ENCODE data around the gene FAM135A. TPM values are rescaled to one million over a fixed set of nuclear protein-coding genes. Genes with fewer than 3 reads are reported as not detected.

FAM135A gene
- total and polyA plus RNA-seq, 2 of the 13 experiments (the other 11 are each of a cell fraction or from before 2014, with no cell fraction given) = 26.9 to 31.5 TPM

DNA sequence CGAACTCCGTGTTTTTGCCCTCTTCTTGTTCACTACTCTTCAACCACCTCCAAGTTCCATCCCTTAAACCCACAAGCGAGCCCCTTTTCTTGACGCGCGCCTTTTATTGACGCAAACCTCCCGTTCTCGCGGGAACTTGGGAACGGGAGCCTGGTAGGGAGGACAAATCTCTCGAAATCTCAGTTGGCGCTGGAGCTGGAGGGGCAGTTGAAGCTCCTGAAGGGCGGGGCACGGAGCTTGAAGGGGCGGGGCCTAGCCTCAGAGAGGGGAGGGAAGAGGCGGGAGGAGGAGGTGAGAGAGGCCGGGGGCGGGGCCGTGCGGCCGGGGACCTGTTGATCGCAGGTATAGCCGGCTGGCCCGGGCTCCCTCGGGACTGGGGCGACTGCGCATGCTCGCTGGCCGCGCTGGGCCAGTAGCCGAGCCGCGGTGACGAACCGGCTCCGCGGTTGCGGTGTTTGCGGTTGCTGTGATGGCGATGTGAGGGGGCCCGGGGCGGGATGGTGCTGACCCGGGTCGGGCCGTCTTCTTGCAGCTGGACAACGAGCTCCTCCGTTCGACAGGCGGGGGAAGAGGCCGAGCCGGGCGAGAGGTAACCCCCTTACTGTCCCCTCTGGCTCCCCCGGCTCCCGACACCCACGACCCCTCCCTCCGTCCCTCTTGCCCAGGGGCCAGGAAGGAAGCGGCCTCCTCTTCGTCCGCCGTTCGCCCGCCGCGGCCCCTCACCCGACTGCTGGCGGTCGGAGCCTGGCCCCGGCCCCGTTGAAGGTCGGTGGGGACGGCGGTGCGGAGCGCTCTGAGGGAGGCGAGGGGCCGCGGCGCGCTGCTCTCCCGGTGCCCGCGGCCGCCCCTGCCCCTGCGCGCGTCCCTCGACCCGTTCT, at the start of gene FAM135A (continued):
- TF ChIP-seq, protein P1, sequence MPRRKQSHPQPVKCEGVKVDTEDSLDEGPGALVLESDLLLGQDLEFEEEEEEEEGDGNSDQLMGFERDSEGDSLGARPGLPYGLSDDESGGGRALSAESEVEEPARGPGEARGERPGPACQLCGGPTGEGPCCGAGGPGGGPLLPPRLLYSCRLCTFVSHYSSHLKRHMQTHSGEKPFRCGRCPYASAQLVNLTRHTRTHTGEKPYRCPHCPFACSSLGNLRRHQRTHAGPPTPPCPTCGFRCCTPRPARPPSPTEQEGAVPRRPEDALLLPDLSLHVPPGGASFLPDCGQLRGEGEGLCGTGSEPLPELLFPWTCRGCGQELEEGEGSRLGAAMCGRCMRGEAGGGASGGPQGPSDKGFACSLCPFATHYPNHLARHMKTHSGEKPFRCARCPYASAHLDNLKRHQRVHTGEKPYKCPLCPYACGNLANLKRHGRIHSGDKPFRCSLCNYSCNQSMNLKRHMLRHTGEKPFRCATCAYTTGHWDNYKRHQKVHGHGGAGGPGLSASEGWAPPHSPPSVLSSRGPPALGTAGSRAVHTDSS (CRISPR knock-in tag; conservative IDR thresholded peaks at IDR 0.05) = no peak
- TF ChIP-seq, protein P2, sequence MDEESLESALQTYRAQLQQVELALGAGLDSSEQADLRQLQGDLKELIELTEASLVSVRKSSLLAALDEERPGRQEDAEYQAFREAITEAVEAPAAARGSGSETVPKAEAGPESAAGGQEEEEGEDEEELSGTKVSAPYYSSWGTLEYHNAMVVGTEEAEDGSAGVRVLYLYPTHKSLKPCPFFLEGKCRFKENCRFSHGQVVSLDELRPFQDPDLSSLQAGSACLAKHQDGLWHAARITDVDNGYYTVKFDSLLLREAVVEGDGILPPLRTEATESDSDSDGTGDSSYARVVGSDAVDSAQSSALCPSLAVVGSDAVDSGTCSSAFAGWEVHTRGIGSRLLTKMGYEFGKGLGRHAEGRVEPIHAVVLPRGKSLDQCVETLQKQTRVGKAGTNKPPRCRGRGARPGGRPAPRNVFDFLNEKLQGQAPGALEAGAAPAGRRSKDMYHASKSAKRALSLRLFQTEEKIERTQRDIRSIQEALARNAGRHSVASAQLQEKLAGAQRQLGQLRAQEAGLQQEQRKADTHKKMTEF (CRISPR knock-in tag; IDR thresholded peaks at IDR 0.05) = peak; percentile 81
- peak; percentile 22; the same call in 1 of the 2 replicates for TF ChIP-seq ZNF768 (CRISPR knock-in tag; IDR thresholded peaks at IDR 0.05)
- TF ChIP-seq, protein P3, sequence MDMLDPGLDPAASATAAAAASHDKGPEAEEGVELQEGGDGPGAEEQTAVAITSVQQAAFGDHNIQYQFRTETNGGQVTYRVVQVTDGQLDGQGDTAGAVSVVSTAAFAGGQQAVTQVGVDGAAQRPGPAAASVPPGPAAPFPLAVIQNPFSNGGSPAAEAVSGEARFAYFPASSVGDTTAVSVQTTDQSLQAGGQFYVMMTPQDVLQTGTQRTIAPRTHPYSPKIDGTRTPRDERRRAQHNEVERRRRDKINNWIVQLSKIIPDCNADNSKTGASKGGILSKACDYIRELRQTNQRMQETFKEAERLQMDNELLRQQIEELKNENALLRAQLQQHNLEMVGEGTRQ (IDR thresholded peaks at IDR 0.05; ENCODE audit: low read depth, low read length) = no peak
- TF ChIP-seq, protein P3 (CRISPR knock-in tag; IDR thresholded peaks at IDR 0.05; ENCODE audit: borderline replicate concordance) = peak; percentile 9; the same call in 1 of the 2 replicates
- peak; percentile 98 for TF ChIP-seq POLR2G (IDR thresholded peaks at IDR 0.05; ENCODE audit: low read depth, low read length)
